Measurements from ENCODE around the gene SLC2A14.
"Not testable (repeated sequence)": the region's sequence is repeated elsewhere in the genome, so short reads cannot be mapped to it uniquely, and the experiment has no call there.

SLC2A14 gene
- total RNA-seq, result 0.04 to 3.3 (median 1.3) reads per million in 17 experiments

- no peak for DNase-seq
Measured at GRCh38 chr12:7872566-7873319, at the start of gene SLC2A14. Gene SLC2A14 (minus strand): TSS chr12:7872915. CDS start chr12:7869880, 3,035 bp downstream.

DNA sequence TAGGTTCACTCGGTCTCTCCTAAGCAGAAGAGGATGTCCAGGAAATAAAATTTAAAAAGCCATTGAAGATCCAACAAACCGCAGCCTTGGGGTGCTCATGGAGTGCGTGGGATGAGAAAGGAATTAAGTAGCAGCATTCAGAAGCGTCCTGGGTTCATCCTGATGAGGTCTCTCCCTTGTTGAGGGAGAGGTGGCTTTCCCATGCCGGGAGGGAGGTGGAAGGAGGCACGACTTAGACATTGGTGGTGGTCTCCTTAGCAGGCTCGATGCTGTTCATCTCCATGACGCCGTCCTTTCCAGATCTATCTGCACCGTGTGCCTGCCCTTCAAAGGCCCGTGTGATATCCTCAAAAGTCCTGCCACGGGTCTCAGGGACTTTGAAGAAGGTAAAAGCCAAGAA lies 48.5 kb upstream of the SLC2A14 start:
- not testable (repeated sequence) for DNase-seq

DNA sequence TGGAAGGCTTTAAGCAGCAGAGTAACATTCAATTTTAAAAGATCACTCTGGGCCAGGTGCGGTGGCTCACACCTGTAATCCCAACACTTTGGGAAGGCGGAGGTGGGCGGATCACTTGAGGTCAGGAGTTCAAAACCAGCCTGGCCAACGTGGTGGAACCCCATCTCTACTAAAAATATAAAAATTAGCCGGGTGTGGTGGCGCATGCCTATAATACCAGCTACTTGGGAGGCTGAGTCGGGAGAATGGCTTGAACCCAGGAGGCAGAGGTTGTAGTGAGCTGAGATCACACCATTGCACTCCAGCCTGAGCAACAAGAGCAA lies 45.5 kb upstream of the SLC2A14 start:
- DNase-seq, result not testable (repeated sequence)

GRCh38 chr12:7917392-7918267 lies 44.9 kb upstream of the SLC2A14 start:
- no peak for DNase-seq

DNA sequence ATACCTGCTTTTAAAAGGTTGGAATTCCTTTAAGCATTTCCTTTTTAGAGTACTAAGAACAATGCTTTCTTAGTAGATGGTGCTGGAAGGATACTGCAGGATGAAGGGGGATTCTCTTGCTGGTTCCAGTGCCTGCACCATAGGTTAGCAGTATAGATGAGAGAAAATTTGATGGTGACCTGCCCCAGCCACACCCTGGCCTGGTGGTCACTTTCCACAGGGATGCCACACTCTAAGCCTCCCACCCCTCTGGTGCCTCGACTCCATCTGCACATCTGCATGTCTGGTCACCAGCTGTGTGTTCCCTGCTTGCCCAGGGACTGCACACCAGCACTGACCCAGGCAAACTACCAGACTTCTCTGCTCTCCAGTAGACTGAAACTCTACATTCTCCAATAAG lies 44.2 kb upstream of the SLC2A14 start:
- no peak for DNase-seq

GRCh38 chr12:7915661-7916403 lies 43.1 kb upstream of the SLC2A14 start:
- DNase-seq, result no peak

- not testable (repeated sequence) for DNase-seq
Measured at GRCh38 chr12:7910106-7910505, 37.4 kb upstream of the SLC2A14 start.

DNA sequence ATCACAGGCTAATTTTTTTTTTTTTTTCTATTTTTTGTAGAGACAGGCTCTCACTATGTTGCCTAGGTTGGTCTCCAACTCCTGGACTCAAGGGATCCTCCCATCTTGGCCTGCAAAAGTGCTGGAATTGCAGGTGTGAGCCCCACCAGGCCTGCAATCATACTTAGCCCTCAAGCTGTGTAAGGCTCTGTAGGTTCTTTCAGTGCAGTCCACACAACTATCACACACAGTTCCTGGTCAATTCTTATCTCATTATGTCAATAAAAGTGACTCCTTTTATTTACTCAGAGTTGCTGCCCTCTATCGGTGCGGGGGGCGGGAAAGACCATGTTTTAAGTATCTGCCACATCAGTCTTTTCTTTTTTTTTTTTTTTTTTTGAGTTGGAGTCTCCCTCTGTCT lies 34.3 kb upstream of the SLC2A14 start:
- peak; percentile 58 to 69 (median 60) for DNase-seq

DNA sequence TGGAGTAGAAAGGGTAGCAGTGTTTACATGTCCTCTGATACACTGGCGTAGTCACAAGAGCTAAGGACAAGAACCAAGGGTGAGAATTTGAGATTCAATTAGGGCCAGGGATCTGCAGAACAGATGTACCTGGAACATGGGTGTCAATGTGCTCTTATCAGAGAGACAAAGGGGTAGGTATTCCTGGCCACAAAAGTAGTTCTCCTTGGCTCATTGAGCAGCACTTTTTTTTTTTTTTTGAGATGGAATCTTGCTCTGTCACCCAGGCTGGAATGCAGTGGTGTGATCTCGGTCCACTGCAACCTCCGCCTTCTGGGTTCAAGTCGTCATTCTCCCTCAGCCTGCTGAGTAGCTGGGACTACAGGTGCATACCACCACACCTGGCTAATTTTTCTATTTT lies 33.6 kb upstream of the SLC2A14 start:
- DNase-seq, result not testable (repeated sequence)

- not testable (repeated sequence) for DNase-seq
Measured at GRCh38 chr12:7905600-7906125, 32.9 kb upstream of the SLC2A14 start.

DNA sequence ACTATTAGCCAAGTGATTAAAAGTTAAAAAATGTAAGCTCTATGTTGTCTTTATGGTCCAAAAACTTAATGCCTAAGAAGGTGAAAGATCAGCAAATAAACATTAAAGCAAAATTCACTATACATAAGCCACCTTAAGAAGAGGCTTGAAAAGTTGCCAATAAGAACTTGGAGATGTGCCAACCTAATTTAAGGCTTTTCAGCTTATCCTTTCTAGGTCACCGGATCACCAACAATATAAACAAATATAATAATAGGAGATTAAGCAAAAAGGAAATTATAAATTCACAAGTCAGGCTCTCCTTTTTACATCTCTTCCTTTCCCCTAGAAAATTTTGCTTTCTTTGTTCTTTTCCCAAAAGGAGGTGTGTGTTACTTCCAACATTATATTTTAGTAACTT lies 32.4 kb upstream of the SLC2A14 start:
- no peak for DNase-seq

DNA sequence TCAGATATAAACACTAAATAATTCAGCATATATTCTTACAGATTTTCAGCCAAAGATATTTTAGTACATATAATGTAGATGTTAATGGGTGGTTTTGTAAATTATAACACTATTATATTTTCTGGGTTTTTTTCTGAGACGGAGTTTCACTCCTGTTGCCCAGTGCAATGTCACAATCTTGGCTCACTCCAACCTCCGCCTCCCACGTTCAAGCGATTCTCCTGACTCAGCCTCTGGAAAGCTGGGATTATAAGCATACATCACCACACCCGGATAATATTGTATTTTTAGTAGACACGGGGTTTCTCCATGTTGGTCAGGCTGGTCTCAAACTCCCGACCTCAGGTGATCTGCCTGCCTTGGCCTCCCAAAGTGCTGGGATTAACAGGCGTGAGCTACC lies 29.7 kb upstream of the SLC2A14 start:
- not testable (repeated sequence) for DNase-seq

DNA sequence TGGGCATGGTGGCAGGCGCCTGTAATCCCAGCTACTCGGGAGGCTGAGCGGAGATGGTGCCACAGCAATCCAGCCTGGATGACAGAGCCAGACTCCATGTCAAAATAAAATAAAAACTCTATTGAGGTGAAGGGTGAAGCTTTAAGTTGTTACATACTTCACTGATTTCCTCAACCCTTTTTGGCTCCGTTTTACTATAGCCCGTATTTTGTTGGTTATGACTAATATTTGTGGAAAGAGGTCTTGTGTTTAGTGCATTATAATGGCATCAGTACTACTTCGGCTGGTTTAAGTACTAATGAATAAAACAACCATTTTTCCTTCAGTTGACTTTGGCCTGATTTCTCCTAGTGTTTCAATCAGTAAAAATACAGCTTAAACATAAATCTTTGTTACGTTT lies 27.0 kb upstream of the SLC2A14 start:
- no peak for DNase-seq

GRCh38 chr12:7896726-7897125 lies 24.0 kb upstream of the SLC2A14 start:
- DNase-seq, result not testable (repeated sequence)

- DNase-seq, result peak in 2 of 4 experiments; percentile 52 to 67
Measured at GRCh38 chr12:7892186-7892980, 19.7 kb upstream of the SLC2A14 start.

- peak; percentile 21 to 65 (median 51) for DNase-seq
Measured at GRCh38 chr12:7884689-7885088, 12.0 kb upstream of the SLC2A14 start.

DNA sequence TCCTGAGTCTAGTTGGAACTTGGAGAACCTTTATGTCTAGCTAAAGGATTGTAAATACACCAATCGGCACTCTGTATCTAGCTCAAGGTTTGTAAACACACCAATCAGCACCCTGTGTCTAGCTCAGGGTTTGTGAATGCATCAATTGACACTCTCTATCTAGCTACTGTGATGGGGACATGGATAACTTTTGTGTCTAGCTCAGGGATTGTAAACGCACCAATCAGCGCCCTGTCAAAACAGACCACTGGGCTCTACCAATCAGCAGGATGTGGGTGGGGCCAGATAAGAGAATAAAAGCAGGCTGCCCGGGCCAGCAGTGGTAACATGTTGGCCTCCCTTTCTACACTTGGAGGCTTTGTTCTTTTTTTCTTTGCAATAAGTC lies 9.0 kb upstream of the SLC2A14 start:
- DNase-seq, result not testable (repeated sequence)

DNA sequence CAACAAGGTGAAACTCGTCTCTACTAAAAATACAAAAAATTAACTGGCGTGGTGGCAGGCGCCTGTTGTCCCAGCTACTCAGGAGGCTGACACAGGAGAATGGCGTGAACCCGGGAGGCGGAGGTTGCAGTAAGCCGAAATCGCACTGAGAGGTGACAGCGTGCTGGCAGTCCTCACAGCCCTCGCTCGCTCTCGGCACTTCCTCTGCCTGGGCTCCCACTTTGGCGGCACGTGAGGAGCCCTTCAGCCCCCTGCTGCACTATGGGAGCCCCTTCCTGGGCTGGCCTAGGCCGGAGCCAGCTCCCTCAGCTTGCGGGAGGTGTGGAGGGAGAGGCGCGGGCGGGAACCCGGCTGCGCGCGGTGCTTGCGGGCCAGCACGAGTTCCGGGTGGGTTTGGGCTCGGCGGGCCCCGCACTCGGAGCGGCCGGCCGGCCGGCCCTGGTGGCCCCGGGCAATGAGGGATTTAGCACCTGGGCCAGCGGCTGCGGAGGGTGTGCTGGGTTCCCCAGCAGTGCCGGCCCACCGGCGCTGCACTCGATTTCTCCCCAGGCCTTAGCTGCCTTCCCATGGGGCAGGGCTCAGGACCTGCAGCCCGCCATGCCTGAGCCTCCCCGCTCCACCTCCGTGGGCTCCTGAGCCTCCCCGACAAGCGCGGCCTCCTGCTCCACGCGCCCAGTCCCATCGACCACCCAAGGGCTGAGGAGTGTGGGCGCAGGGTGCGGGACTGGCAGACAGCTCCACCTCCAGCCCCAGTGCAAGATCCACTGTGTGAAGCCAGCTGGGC lies 8.4 kb upstream of the SLC2A14 start:
- not testable (repeated sequence) for DNase-seq

- no peak for DNase-seq
Measured at GRCh38 chr12:7879246-7879645, 6.5 kb upstream of the SLC2A14 start.

DNA sequence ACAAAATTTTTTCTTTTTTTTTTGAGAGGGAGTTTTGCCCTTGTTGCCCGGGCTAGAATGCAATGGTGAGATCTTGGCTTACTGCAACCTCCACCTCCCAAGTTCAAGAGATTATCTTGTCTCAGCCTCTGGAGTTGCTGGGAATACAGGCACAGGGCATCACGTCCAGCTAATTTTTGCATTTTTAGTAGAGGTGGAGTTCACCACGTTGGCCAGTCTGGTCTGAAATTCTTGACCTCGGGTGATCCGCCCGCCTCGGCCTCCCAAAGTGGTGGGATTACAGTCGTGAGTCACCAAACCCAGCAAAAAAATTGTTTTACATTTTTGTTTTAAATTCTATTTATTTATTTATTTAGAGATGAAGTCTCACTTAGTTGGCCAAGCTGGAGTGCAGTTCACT lies 4.7 kb upstream of the SLC2A14 start:
- DNase-seq, result no peak

GRCh38 chr12:7870335-7870734 lies 2.4 kb downstream of the SLC2A14 start:
- DNase-seq, result no peak

Measured in suppressor macrophage (primary cell).